MM.1S (cell line): Measurements from ENCODE around the gene PLCB1.

Experiments used
- DNase-seq: peaks from one replicate; pipeline ENCODE4 v3.0.0-alpha.2; 2015
- H2AFZ ChIP-seq: fragments of 300-600 bp; sonication (generic); 2 replicates; pipeline ENCODE4 v1.6.0; 2016; ENCODE audit warnings: antibody characterized with exemption, low read length
- H3F3A ChIP-seq: fragments of 300-600 bp; sonication (generic); 2 replicates; pipeline ENCODE4 v1.6.1; 2016; ENCODE audit warnings: mild to moderate bottlenecking, antibody characterized with exemption, low read length, moderate library complexity, mixed read lengths; ENCODE audit not compliant: insufficient read depth
- H3K27ac ChIP-seq: fragments of 300-600 bp; sonication (generic); 2 replicates; pipeline ENCODE4 v1.5.1; 2016; ENCODE audit warnings: mild to moderate bottlenecking, low read length
- H3K27me3 ChIP-seq: fragments of 300-600 bp; sonication (generic); replicated peaks from 2 replicates; pipeline ENCODE4 v1.6.0; 2016; ENCODE audit warnings: low read length; ENCODE audit not compliant: insufficient read depth
- H3K36me3 ChIP-seq: fragments of 300-600 bp; sonication (generic); replicated peaks from 2 replicates; pipeline ENCODE4 v1.6.1; 2016; ENCODE audit warnings: mild to moderate bottlenecking, low read length, mixed read lengths; ENCODE audit not compliant: insufficient read depth
- H3K4me1 ChIP-seq: fragments of 300-600 bp; sonication (generic); 2 replicates; pipeline ENCODE4 v1.6.1; 2016; ENCODE audit warnings: low read length, mixed read lengths
- H3K4me2 ChIP-seq: fragments of 300-600 bp; sonication (generic); 2 replicates; pipeline ENCODE4 v1.6.0; 2016; ENCODE audit warnings: low read depth, low read length
- H3K4me3 ChIP-seq: fragments of 300-600 bp; sonication (generic); 2 replicates; pipeline ENCODE4 v1.5.1; 2016; ENCODE audit warnings: low read length, mixed read lengths
- H3K79me2 ChIP-seq: fragments of 300-600 bp; sonication (generic); 2 replicates; pipeline ENCODE4 v1.6.1; 2016; ENCODE audit warnings: mixed run types, low read length, mixed read lengths
- H3K9ac ChIP-seq: fragments of 300-600 bp; sonication (generic); 2 replicates; pipeline ENCODE4 v1.6.1; 2016; ENCODE audit warnings: low read length, mixed read lengths
- H3K9me2 ChIP-seq: fragments of 300-600 bp; sonication (generic); replicated peaks from 2 replicates; pipeline ENCODE4 v1.6.1; 2016; ENCODE audit warnings: mild to moderate bottlenecking, low read length, mixed read lengths; ENCODE audit not compliant: insufficient read depth
- H3K9me3 ChIP-seq: fragments of 300-600 bp; sonication (generic); replicated peaks from 2 replicates; pipeline ENCODE4 v1.6.1; 2016; ENCODE audit warnings: mild to moderate bottlenecking, low read length, mixed read lengths; ENCODE audit not compliant: insufficient read depth
- H4K20me1 ChIP-seq: fragments of 300-600 bp; sonication (generic); 2 replicates; pipeline ENCODE4 v1.6.1; 2016; ENCODE audit warnings: mild to moderate bottlenecking, low read length, moderate library complexity, mixed read lengths; ENCODE audit not compliant: insufficient read depth
- EZH2 ChIP-seq: fragments of 300-600 bp; sonication (generic); optimal IDR thresholded peaks from 2 replicates; pipeline ENCODE3; 2017; ENCODE audit warnings: low read depth, mild to moderate bottlenecking, antibody characterized with exemption, low read length, mixed read lengths
- EZH2phosphoT487 ChIP-seq: fragments of 300-600 bp; sonication (generic); IDR thresholded peaks from 2 replicates; pipeline ENCODE4 v1.6.1; 2018; ENCODE audit warnings: antibody characterized with exemption, low read length
- TF ChIP-seq, protein P1 (sequence below): fragments of 300-600 bp; sonication (generic); IDR thresholded peaks from 2 replicates; pipeline ENCODE4 v1.5.1; 2016; ENCODE audit warnings: antibody characterized with exemption, low read length, mixed read lengths

Gene PLCB1

DNA sequence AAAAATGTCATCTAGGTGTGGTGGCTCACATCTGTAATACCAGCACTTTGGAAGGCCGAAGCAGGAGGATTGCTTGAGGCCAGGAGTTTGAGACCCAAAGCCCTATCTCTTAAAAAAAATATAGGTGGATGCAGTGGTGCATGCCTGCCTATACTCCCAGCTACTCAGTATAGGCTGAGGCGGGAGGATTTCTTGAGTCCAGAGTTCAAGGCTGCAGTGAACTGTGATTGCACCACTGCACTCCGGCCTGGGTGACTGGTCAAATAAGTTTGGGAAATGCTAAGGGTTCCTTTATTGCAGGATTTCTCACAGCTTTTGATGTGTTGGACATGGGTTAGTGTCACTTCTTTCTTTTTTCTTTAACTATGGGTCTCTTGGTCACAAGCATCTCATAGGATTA, 261.3 kb downstream of the PLCB1 start:
- H3K36me3 ChIP-seq = no peaks in the 10 kb centered on the region
- TF ChIP-seq, protein P1, sequence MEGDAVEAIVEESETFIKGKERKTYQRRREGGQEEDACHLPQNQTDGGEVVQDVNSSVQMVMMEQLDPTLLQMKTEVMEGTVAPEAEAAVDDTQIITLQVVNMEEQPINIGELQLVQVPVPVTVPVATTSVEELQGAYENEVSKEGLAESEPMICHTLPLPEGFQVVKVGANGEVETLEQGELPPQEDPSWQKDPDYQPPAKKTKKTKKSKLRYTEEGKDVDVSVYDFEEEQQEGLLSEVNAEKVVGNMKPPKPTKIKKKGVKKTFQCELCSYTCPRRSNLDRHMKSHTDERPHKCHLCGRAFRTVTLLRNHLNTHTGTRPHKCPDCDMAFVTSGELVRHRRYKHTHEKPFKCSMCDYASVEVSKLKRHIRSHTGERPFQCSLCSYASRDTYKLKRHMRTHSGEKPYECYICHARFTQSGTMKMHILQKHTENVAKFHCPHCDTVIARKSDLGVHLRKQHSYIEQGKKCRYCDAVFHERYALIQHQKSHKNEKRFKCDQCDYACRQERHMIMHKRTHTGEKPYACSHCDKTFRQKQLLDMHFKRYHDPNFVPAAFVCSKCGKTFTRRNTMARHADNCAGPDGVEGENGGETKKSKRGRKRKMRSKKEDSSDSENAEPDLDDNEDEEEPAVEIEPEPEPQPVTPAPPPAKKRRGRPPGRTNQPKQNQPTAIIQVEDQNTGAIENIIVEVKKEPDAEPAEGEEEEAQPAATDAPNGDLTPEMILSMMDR = no peak
- no peak for TF ChIP-seq EZH2phosphoT487
- TF ChIP-seq EZH2 = no peak
- no peaks in the 10 kb centered on the region for H3K9me2 ChIP-seq
- H3K27me3 ChIP-seq = no peaks in the 10 kb centered on the region
- no peak for DNase-seq
- peaks cover 15% of the 10 kb centered on the region for H3K4me1 ChIP-seq
- H3K4me2 ChIP-seq = no peak overlapping the region
- no peak overlapping the region for H3K27ac ChIP-seq
- no peaks in the 10 kb centered on the region for H3K79me2 ChIP-seq
- no peak overlapping the region for H2AFZ ChIP-seq
- no peak overlapping the region for H3K4me3 ChIP-seq
- no peaks in the 10 kb centered on the region for H4K20me1 ChIP-seq
- H3K9me3 ChIP-seq = no peaks in the 10 kb centered on the region
- no peak overlapping the region for H3K9ac ChIP-seq
- H3F3A ChIP-seq = no peaks in the 10 kb centered on the region; the same call in 1 of the 2 replicates

DNA sequence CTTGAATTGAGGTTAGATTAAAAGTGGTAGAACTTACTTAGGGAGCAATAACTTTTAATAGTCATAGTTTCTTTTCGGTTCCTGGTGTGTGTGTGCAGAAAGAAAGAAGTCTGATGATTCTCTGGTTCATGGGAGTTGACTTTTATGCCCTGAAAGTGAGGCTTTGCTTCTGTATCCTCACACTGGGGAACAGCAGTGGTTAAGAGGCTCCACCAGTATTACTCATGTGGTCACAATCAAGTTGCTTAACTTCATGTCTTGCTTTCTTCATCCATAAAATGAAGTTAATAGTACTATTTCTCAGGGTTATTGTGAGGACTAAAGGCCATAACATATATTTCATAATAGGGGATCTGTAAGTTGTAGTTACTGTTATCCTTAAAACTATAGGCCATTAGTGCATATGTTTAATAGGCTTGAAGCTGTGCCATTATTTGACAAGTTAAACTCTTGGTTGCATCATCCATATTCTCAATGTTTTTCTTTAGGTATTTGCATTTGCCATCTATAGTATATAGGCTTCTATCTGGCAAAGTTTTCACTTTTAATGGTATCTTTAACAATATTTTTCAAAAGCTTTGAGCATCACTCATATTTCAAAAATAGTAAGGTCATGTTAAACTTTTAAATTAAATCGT, 262.4 kb downstream of the PLCB1 start:
- Histone ChIP-seq H3F3A (peaks cover under 1% of the 10 kb centered on the region; the same call in 1 of the 2 replicates), H3K4me1 (peaks cover 25% of the 10 kb centered on the region), H4K20me1 (no peaks in the 10 kb centered on the region), H2AFZ (no peak overlapping the region), H3K79me2 (no peaks in the 10 kb centered on the region), H3K27me3 (no peaks in the 10 kb centered on the region), H3K4me3 (no peak overlapping the region), H3K27ac (peak overlapping the region; percentile 38; the same call in 1 of the 2 replicates), H3K9me3 (no peaks in the 10 kb centered on the region), H3K4me2 (peak overlapping the region; percentile 40), H3K9me2 (no peaks in the 10 kb centered on the region), H3K9ac (no peak overlapping the region), H3K36me3 (no peaks in the 10 kb centered on the region)
- DNase-seq = peak; percentile 23
- TF ChIP-seq, protein P1 = no peak
- no peak for TF ChIP-seq EZH2phosphoT487
- TF ChIP-seq EZH2 = no peak

DNA sequence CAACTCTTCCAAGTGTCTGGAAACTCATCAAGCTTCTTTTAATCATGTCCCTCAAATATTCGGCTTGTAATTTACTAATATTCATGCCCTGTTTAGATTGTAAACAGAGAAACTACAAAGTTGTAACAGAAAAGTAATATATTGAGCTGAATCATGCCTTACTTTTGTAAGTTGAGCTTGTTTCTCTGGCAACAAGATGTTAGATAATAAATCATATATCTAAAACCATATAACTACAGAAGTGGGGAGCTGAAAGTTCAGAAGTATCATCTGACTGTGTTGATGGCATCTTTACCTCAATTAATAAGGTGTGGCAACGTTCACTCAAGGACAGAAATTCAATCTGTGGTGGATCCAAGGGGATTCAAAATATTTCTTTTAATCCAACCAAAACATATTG, 263.9 kb downstream of the PLCB1 start:
- Histone ChIP-seq H3K9me2 (no peaks in the 10 kb centered on the region), H3K36me3 (no peaks in the 10 kb centered on the region), H3K4me2 (no peak overlapping the region), H3K9ac (no peak overlapping the region), H3K27ac (no peak overlapping the region), H3K79me2 (no peaks in the 10 kb centered on the region), H3K4me3 (no peak overlapping the region), H3K4me1 (peaks cover 36% of the 10 kb centered on the region), H2AFZ (no peak overlapping the region), H3F3A (peaks cover 13% of the 10 kb centered on the region), H3K9me3 (no peaks in the 10 kb centered on the region), H4K20me1 (no peaks in the 10 kb centered on the region), H3K27me3 (no peaks in the 10 kb centered on the region)
- DNase-seq = no peak
- TF ChIP-seq EZH2phosphoT487 = no peak
- TF ChIP-seq EZH2 = no peak
- TF ChIP-seq, protein P1 = no peak
